Panc1 (cell line): ENCODE data around the gene DCDC2. TPM values are rescaled to one million over a fixed set of nuclear protein-coding genes. Genes with fewer than 3 reads are reported as not detected.

Experiments used
- ATAC-seq: fragments of 200-7000 bp; cut with Tn5 transposase; 2 replicates; pipeline ENCODE4 v1.9.1; 2020; ENCODE audit warnings: mild to moderate bottlenecking, moderate library complexity
- BruUV-seq: library from RNA; stranded (reverse); fragments of 400-500 nt; replicated peaks from 2 replicates; lab custom pipeline; 2021; lab: Mats Ljungman, UMichigan
- CTCF ChIA-PET: fragments of 300-600 bp; sonication (Branson Sonifier 250); formaldehyde crosslinking; loops from one replicate; lab custom pipeline; 2022; ENCODE audit warnings: antibody characterized with exemption; lab: Charles Lee
- POLR2A ChIA-PET: fragments of 300-600 bp; sonication (Branson Sonifier 250); formaldehyde crosslinking; loops from one replicate; lab custom pipeline; 2022; ENCODE audit warnings: antibody characterized with exemption; lab: Charles Lee
- DNase-seq: peaks from one replicate; pipeline ENCODE4 v3.0.0-alpha.2; 2010; ENCODE audit warnings: low read depth, low spot score
- H3K27ac ChIP-seq: 2 replicates; pipeline ENCODE4 v1.5.1; 2011; ENCODE audit warnings: mild to moderate bottlenecking, low read length, inconsistent platforms
- H3K27me3 ChIP-seq: fragments of 200-500 bp; sonication (Bioruptor generic); 2 replicates; pipeline ENCODE4 v1.6.0; 2014; ENCODE audit warnings: low read length, inconsistent platforms; ENCODE audit not compliant: control insufficient read depth, insufficient read depth
- H3K36me3 ChIP-seq: fragments of 200-500 bp; sonication (Bioruptor generic); 2 replicates; pipeline ENCODE4 v1.5.1; 2014; ENCODE audit warnings: inconsistent platforms, mild to moderate bottlenecking, low read length, moderate library complexity; ENCODE audit not compliant: control insufficient read depth, insufficient read depth
- H3K4me1 ChIP-seq: 2 replicates; pipeline ENCODE4 v1.5.1; 2011; ENCODE audit warnings: inconsistent platforms, mild to moderate bottlenecking, low read length, moderate library complexity; ENCODE audit not compliant: control insufficient read depth, insufficient read depth
- H3K4me3 ChIP-seq, 2 experiments: 2 replicates each; pipeline ENCODE4 v1.5.1; 2011 to 2012; ENCODE audit warnings: low read depth in 2 of 2, low read length in 2 of 2, mild to moderate bottlenecking in 2 of 2, inconsistent platforms in 1 of 2, moderate library complexity in 1 of 2
- H3K9me3 ChIP-seq: fragments of 200-500 bp; sonication (Bioruptor generic); 2 replicates; pipeline ENCODE4 v1.5.1; 2014; ENCODE audit warnings: low read depth, mild to moderate bottlenecking, inconsistent platforms, low read length, moderate library complexity; ENCODE audit not compliant: control insufficient read depth, insufficient read depth
- POLR2AphosphoS5 ChIP-seq: IDR thresholded peaks from 2 replicates; pipeline ENCODE4 v1.6.1; 2012; ENCODE audit warnings: mild to moderate bottlenecking, low read depth, low read length, moderate library complexity
- SIN3A ChIP-seq: IDR thresholded peaks from 2 replicates; pipeline ENCODE4 v1.6.1; 2012; ENCODE audit warnings: low read depth, mild to moderate bottlenecking, low read length, moderate library complexity, borderline replicate concordance; ENCODE audit not compliant: insufficient read depth
- TCF7L2 ChIP-seq: IDR thresholded peaks from 2 replicates; pipeline ENCODE4 v1.6.1; 2011; ENCODE audit warnings: mild to moderate bottlenecking, low read depth, low read length, inconsistent platforms
- in situ Hi-C: cut with HindIII; loops from 2 replicates; pipeline ENCODE4 v1.10.0; 2016; ENCODE audit warnings: low sequenced_read_pairs, low pct_unique_long_range_greater_than_20kb
- intact Hi-C: fragments of 100-400 bp; cut with micrococcal nuclease; formaldehyde crosslinking; loops from one replicate; pipeline ENCODE4 v1.10.0; 2022; ENCODE audit not compliant: unreplicated experiment
- total RNA-seq: library from RNA; stranded (reverse); gene quantifications from one replicate; pipeline ENCODE4 v1.2.1, GENCODE V29; 2021; ENCODE audit not compliant: unreplicated experiment
- TF ChIP-seq, protein P1 (sequence below), 2 experiments: IDR thresholded peaks; 2 replicates each; pipeline ENCODE4 v1.6.1; 2011 to 2012; ENCODE audit warnings: low read depth in 2 of 2, control low read depth in 1 of 2, low read length in 1 of 2, mild to moderate bottlenecking in 1 of 2, moderate library complexity in 1 of 2; ENCODE audit not compliant: insufficient read depth in 1 of 2
- TF ChIP-seq, protein P2 (sequence below): fragments of 450-650 bp; IDR thresholded peaks from 2 replicates; pipeline ENCODE4 v1.5.1; 2017; ENCODE audit warnings: mild to moderate bottlenecking

DCDC2 gene
- total RNA-seq, 1 experiment from 2014 or later: 0.15 TPM

DNA sequence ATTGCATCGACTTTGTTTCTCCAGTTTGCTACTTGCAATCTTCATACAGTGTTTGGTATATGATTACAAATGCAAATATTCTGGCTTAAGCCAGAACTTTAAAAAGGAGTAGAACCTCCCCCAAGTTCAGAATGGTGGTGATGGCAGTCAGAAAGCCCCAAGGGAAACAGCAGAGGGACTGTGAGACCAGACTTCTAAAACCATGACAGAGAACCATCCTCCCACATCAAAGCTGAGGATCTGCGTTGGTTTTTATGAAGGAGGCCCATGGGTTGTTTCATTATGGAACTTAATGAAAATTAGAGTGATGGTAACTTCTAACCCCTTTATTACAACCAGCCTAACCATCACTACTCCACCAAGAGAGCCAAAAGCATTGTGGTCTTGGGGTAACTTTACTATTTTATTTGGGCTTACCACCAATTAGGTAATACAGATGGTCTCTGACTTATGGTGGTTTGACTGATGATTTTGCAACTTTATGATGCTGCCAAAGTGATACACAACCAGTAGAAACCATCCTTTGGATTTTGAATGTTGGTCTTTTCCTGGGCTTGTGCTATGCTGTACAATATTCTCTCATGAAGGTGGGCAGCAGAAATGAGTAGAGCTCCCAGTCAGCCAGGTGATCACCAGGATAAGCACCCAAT lies 34.0 kb upstream of the DCDC2 start:
- CTCF ChIA-PET: no interaction called here
- POLR2A ChIA-PET: no interaction called here
- DNase-seq (no peak), ATAC-seq (no peak)
- TF ChIP-seq TCF7L2: no peak
- H3K27ac ChIP-seq: no peak overlapping the region
- no peaks in the 10 kb centered on the region; the same call in 1 of the 2 replicates for H3K27me3 ChIP-seq
- H3K9me3 ChIP-seq: no peaks in the 10 kb centered on the region
- H3K4me1 ChIP-seq: no peaks in the 10 kb centered on the region
- BruUV-seq: no TSS peak
- in situ Hi-C loops: no loop called here
- intact Hi-C loops: no loop called here
- no peak overlapping the region for H3K4me3 ChIP-seq
- H3K36me3 ChIP-seq: no peaks in the 10 kb centered on the region

DNA sequence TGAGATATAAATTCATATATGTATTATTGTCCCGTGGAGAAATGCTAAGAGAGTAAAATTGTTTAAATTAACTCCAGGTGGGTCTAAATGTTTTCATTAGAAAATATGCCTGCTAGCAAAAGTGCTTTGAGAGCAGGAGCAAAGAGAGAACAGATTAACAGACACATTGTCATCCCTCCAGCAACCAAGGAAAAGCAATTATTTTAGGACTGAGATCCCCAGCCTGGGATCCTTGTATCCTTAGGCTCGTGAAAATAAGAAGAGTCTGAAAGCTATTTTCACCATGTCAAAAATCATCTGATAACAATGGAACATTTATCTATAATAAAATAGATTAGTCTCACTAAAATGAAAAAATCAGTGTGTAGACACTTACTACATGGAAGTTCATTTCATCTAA lies 33.3 kb upstream of the DCDC2 start:
- POLR2A ChIA-PET: no interaction called here
- TF ChIP-seq, protein P1, sequence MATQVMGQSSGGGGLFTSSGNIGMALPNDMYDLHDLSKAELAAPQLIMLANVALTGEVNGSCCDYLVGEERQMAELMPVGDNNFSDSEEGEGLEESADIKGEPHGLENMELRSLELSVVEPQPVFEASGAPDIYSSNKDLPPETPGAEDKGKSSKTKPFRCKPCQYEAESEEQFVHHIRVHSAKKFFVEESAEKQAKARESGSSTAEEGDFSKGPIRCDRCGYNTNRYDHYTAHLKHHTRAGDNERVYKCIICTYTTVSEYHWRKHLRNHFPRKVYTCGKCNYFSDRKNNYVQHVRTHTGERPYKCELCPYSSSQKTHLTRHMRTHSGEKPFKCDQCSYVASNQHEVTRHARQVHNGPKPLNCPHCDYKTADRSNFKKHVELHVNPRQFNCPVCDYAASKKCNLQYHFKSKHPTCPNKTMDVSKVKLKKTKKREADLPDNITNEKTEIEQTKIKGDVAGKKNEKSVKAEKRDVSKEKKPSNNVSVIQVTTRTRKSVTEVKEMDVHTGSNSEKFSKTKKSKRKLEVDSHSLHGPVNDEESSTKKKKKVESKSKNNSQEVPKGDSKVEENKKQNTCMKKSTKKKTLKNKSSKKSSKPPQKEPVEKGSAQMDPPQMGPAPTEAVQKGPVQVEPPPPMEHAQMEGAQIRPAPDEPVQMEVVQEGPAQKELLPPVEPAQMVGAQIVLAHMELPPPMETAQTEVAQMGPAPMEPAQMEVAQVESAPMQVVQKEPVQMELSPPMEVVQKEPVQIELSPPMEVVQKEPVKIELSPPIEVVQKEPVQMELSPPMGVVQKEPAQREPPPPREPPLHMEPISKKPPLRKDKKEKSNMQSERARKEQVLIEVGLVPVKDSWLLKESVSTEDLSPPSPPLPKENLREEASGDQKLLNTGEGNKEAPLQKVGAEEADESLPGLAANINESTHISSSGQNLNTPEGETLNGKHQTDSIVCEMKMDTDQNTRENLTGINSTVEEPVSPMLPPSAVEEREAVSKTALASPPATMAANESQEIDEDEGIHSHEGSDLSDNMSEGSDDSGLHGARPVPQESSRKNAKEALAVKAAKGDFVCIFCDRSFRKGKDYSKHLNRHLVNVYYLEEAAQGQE (IDR thresholded peaks at IDR 0.05; ENCODE audit: insufficient read depth in 1 of 2, low read depth in 2 of 2, low read length in 1 of 2): no peak
- TF ChIP-seq SIN3A (no peak), TCF7L2 (no peak), POLR2AphosphoS5 (no peak)
- TF ChIP-seq, protein P2, sequence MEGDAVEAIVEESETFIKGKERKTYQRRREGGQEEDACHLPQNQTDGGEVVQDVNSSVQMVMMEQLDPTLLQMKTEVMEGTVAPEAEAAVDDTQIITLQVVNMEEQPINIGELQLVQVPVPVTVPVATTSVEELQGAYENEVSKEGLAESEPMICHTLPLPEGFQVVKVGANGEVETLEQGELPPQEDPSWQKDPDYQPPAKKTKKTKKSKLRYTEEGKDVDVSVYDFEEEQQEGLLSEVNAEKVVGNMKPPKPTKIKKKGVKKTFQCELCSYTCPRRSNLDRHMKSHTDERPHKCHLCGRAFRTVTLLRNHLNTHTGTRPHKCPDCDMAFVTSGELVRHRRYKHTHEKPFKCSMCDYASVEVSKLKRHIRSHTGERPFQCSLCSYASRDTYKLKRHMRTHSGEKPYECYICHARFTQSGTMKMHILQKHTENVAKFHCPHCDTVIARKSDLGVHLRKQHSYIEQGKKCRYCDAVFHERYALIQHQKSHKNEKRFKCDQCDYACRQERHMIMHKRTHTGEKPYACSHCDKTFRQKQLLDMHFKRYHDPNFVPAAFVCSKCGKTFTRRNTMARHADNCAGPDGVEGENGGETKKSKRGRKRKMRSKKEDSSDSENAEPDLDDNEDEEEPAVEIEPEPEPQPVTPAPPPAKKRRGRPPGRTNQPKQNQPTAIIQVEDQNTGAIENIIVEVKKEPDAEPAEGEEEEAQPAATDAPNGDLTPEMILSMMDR: no peak
- Histone ChIP-seq H3K4me1 (no peaks in the 10 kb centered on the region), H3K36me3 (no peaks in the 10 kb centered on the region), H3K27me3 (no peaks in the 10 kb centered on the region), H3K27ac (no peak overlapping the region), H3K9me3 (no peaks in the 10 kb centered on the region), H3K4me3 (no peak overlapping the region)
- CTCF ChIA-PET: no interaction called here
- in situ Hi-C loops (no loop called here), intact Hi-C loops (no loop called here)
- DNase-seq (no peak), ATAC-seq (no peak)
- BruUV-seq: no TSS peak

DNA sequence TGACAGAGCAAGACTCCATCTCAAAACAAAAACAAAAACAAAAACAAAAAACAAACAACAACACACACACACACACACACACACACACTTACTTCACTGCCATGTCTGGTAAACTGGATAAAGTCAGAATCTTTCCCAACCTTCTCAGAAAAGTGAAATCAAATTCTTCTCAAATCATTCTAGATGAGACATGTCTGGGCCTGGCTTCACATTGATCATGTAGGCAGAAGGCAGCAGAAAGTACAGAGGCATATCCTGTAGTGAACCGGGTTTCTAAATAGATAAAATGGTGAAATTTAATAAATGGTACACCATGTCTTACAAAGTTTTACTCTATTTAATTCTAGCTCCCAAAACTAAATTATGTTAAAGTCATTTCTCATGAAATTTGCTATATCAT lies 30.0 kb upstream of the DCDC2 start:
- no peak overlapping the region for H3K27ac ChIP-seq
- no peaks in the 10 kb centered on the region for H3K27me3 ChIP-seq
- H3K9me3 ChIP-seq: no peaks in the 10 kb centered on the region
- CTCF ChIA-PET: no interaction called here
- intact Hi-C loops: no loop called here
- H3K4me3 ChIP-seq: no peak overlapping the region
- H3K36me3 ChIP-seq: no peaks in the 10 kb centered on the region
- POLR2A ChIA-PET: no interaction called here
- no peak for ATAC-seq
- no TSS peak for BruUV-seq
- in situ Hi-C loops: no loop called here
- TF ChIP-seq SIN3A: no peak
- no peak for TF ChIP-seq TCF7L2
- no peak for TF ChIP-seq POLR2AphosphoS5
- TF ChIP-seq, protein P1 (IDR thresholded peaks at IDR 0.05; ENCODE audit: insufficient read depth in 1 of 2, low read depth in 2 of 2, low read length in 1 of 2): no peak
- TF ChIP-seq, protein P2: no peak
- H3K4me1 ChIP-seq: no peaks in the 10 kb centered on the region
- DNase-seq: no peak
